MCF 10A (cell line): ENCODE data around the gene GRID1. TPM values are rescaled to one million over a fixed set of nuclear protein-coding genes. Genes with fewer than 3 reads are reported as not detected.
A peak's percentile ranks its signal among the peaks of the same experiment; 100 is the strongest.

Experiments
- BruUV-seq: library from RNA; stranded (reverse); fragments of 400-500 nt; replicated peaks from 2 replicates; lab custom pipeline; 2021; lab: Mats Ljungman, UMichigan
- CTCF ChIA-PET: fragments of 300-600 bp; sonication (Branson Sonifier 250); formaldehyde crosslinking; extraction: SDS; loops from one replicate; lab custom pipeline; 2021; ENCODE audit warnings: antibody characterized with exemption, inconsistent platforms; lab: Yijun Ruan, JAX
- POLR2A ChIA-PET: fragments of 300-600, 350-650 bp; sonication (Branson Sonifier 250); formaldehyde crosslinking; extraction: SDS; loops from one replicate; lab custom pipeline; 2020; ENCODE audit warnings: antibody characterized with exemption, inconsistent platforms; lab: Yijun Ruan, JAX
- DNase-seq: peaks from one replicate; pipeline ENCODE4 v3.0.0-alpha.2; 2018; ENCODE audit not compliant: unreplicated experiment
- H3K27ac Mint-ChIP-seq: one replicate; pipeline ENCODE4 v1.8.0; 2022; ENCODE audit warnings: mild to moderate bottlenecking, low read depth, mixed read lengths; ENCODE audit not compliant: unreplicated experiment
- H3K27me3 Mint-ChIP-seq: one replicate; pipeline ENCODE4 v1.8.0; 2022; ENCODE audit warnings: mixed read lengths; ENCODE audit not compliant: insufficient read depth, unreplicated experiment
- H3K36me3 Mint-ChIP-seq: one replicate; pipeline ENCODE4 v1.8.0; 2022; ENCODE audit warnings: mild to moderate bottlenecking, moderate library complexity, mixed read lengths; ENCODE audit not compliant: insufficient read depth, unreplicated experiment
- H3K4me1 Mint-ChIP-seq: one replicate; pipeline ENCODE4 v1.8.0; 2022; ENCODE audit warnings: mixed read lengths; ENCODE audit not compliant: insufficient read depth, unreplicated experiment
- H3K4me3 Mint-ChIP-seq: one replicate; pipeline ENCODE4 v1.8.0; 2022; ENCODE audit warnings: mild to moderate bottlenecking, moderate library complexity, mixed read lengths; ENCODE audit not compliant: unreplicated experiment
- H3K9me3 Mint-ChIP-seq: one replicate; pipeline ENCODE4 v1.8.0; 2022; ENCODE audit warnings: mixed read lengths; ENCODE audit not compliant: unreplicated experiment
- intact Hi-C: fragments of 100-400 bp; cut with micrococcal nuclease; formaldehyde crosslinking; loops from 2 replicates; pipeline ENCODE4 v1.14.1; 2022
- total RNA-seq: library from RNA; stranded (reverse); gene quantifications from 2 replicates; pipeline ENCODE4 v1.2.3, GENCODE V29; 2022
- TF ChIP-seq, protein P1 (sequence below): fragments of 200-600 bp; IDR thresholded peaks from one replicate; pipeline ENCODE4 v1.8.0; 2022; ENCODE audit warnings: antibody characterized with exemption, mild to moderate bottlenecking; ENCODE audit not compliant: unreplicated experiment

Gene GRID1
- total RNA-seq, 1 experiment from 2014 or later: not detected

DNA sequence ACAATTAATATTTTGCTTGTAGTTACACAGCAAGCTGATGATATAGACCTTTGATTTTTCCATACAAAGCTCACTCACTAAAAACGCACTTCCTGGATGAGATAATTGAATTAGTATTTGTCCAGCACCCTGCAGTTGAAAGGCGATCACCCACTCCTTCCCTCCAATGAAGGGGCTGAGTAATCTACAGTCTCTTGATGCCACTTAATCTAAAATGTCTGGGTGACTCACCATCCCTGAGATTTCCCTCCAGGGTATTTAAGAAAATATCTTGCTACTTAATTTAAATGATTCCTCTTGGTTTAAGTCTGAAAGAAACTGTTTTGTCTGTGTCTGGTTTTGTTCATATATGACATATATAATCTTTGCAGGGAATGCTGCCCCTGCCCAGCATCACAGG lies 515.3 kb downstream of the GRID1 start:
- CTCF ChIA-PET: no interaction called here
- TF ChIP-seq, protein P1, sequence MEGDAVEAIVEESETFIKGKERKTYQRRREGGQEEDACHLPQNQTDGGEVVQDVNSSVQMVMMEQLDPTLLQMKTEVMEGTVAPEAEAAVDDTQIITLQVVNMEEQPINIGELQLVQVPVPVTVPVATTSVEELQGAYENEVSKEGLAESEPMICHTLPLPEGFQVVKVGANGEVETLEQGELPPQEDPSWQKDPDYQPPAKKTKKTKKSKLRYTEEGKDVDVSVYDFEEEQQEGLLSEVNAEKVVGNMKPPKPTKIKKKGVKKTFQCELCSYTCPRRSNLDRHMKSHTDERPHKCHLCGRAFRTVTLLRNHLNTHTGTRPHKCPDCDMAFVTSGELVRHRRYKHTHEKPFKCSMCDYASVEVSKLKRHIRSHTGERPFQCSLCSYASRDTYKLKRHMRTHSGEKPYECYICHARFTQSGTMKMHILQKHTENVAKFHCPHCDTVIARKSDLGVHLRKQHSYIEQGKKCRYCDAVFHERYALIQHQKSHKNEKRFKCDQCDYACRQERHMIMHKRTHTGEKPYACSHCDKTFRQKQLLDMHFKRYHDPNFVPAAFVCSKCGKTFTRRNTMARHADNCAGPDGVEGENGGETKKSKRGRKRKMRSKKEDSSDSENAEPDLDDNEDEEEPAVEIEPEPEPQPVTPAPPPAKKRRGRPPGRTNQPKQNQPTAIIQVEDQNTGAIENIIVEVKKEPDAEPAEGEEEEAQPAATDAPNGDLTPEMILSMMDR: no peak
- H3K4me3 Mint-ChIP-seq: no peak overlapping the region
- H3K9me3 Mint-ChIP-seq: peaks cover 36% of the 10 kb centered on the region
- POLR2A ChIA-PET: interaction anchor here (0.6 kb wide), 1 partner anchor 20 kb away, joined by 3 read pairs; no protein-coding TSS in a partner anchor
- intact Hi-C loops: no loop called here
- no peaks in the 10 kb centered on the region for H3K27me3 Mint-ChIP-seq
- no peak overlapping the region for H3K27ac Mint-ChIP-seq
- peak; percentile 29 for DNase-seq
- H3K36me3 Mint-ChIP-seq: no peaks in the 10 kb centered on the region
- no peaks in the 10 kb centered on the region for H3K4me1 Mint-ChIP-seq
- BruUV-seq: no TSS peak

DNA sequence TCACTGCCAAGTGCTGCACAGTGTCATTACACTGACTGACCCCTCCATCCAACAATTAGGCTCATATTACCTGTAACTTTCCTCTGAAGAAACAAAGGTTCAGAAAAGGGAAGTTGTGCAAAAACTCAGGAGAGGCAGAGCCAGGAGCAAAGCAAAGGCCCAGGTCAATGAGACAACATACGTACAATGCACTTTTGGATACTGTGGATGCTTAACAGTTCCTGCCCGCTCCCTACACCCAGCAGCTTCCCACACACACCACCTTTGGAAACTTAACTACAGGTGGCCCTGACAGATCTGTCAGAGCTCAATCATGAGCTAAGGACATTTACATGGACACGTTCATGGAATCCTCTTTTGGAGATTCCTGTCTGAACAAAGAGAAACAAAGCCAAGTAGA lies 515.9 kb downstream of the GRID1 start:
- ChIA-PET CTCF (no interaction called here), POLR2A (no interaction called here)
- Mint-ChIP-seq H3K36me3 (no peaks in the 10 kb centered on the region), H3K9me3 (peaks cover 32% of the 10 kb centered on the region), H3K27me3 (no peaks in the 10 kb centered on the region), H3K4me3 (no peak overlapping the region), H3K27ac (no peak overlapping the region), H3K4me1 (no peaks in the 10 kb centered on the region)
- no TSS peak for BruUV-seq
- no peak for DNase-seq
- TF ChIP-seq, protein P1: no peak
- intact Hi-C loops: no loop called here

DNA sequence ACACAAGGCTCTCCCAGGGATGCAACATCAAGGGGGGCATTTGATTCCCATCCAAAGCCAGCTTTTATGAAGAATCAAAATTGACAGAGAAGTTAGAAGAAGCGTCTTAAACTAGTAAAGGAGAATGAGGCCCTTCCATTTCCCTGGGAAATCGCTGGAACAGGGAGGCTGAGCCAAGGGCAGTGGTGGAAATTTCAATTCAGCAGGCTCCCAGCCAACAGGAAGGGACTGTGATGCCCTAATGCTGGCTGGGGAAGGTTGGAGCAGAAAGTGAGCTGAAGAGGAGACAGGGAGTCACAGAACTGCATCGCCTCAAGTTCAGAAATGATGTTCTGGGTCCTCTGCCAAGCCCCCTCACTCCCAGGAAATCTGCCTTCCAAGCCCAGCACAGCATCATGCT lies 517.3 kb downstream of the GRID1 start:
- no peak overlapping the region for H3K27ac Mint-ChIP-seq
- TF ChIP-seq, protein P1: no peak
- ChIA-PET POLR2A (no interaction called here), CTCF (no interaction called here)
- no peak overlapping the region for H3K4me3 Mint-ChIP-seq
- H3K4me1 Mint-ChIP-seq: no peaks in the 10 kb centered on the region
- intact Hi-C loops: no loop called here
- no peaks in the 10 kb centered on the region for H3K36me3 Mint-ChIP-seq
- H3K27me3 Mint-ChIP-seq: no peaks in the 10 kb centered on the region
- BruUV-seq: no TSS peak
- H3K9me3 Mint-ChIP-seq: peaks cover 32% of the 10 kb centered on the region
- no peak for DNase-seq

DNA sequence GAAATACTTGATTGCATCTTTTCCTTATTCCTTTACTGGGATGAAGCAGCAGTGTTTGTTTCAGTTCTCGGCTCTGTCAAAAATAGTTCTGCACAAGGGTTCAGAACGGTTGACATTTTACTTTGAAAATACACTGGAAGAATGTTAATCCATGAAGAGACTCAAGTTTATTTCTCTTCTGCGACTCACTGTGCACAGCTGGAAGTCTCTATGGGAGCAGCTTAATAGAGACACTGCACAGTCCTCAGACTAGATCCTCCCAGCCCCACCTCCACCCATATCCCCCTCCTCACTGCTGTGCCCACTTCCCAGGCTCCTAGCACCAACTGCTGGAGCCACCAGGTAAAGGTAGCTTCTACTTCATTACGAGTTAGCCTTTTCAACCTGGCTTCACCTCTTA lies 517.8 kb downstream of the GRID1 start:
- no peak for DNase-seq
- BruUV-seq: no TSS peak
- TF ChIP-seq, protein P1: no peak
- POLR2A ChIA-PET: no interaction called here
- H3K4me3 Mint-ChIP-seq: no peak overlapping the region
- no peaks in the 10 kb centered on the region for H3K4me1 Mint-ChIP-seq
- H3K36me3 Mint-ChIP-seq: no peaks in the 10 kb centered on the region
- no peak overlapping the region for H3K27ac Mint-ChIP-seq
- CTCF ChIA-PET: interaction anchor here (0.6 kb wide), 1 partner anchor 16 kb away, joined by 3 read pairs; no protein-coding TSS in a partner anchor
- peaks cover 32% of the 10 kb centered on the region for H3K9me3 Mint-ChIP-seq
- intact Hi-C loops: no loop called here
- H3K27me3 Mint-ChIP-seq: no peaks in the 10 kb centered on the region
